GM12875 (cell line): ENCODE results near the gene EIF4G2.

Source experiments
- H3K4me3 ChIP-seq: one replicate; pipeline ENCODE4 v1.5.1; 2011; ENCODE audit warnings: low read depth, low read length, control low read depth
- CTCF ChIP-seq: IDR thresholded peaks from 2 replicates; pipeline ENCODE4 v1.5.1; 2011; ENCODE audit warnings: low read depth, mild to moderate bottlenecking, control low read depth, inconsistent platforms, low read length, moderate library complexity, borderline replicate concordance; ENCODE audit not compliant: insufficient read depth

Gene EIF4G2

GRCh38 chr11:10784232-10785145 lies 24.2 kb downstream of the EIF4G2 start:
- H3K4me3 ChIP-seq, result no peak overlapping the region
- no peak for TF ChIP-seq CTCF

- no peak for TF ChIP-seq CTCF
- no peak overlapping the region for H3K4me3 ChIP-seq
Observed at GRCh38 chr11:10780040-10780439, 28.7 kb downstream of the EIF4G2 start.

GRCh38 chr11:10779086-10779485 lies 29.6 kb downstream of the EIF4G2 start:
- TF ChIP-seq CTCF, result no peak
- H3K4me3 ChIP-seq, result no peak overlapping the region

GRCh38 chr11:10778217-10778970 lies 30.3 kb downstream of the EIF4G2 start:
- no peak overlapping the region for H3K4me3 ChIP-seq
- no peak for TF ChIP-seq CTCF

- no peak overlapping the region for H3K4me3 ChIP-seq
- no peak for TF ChIP-seq CTCF
Observed at GRCh38 chr11:10777806-10778205, 30.9 kb downstream of the EIF4G2 start.

GRCh38 chr11:10777393-10777793 lies 31.3 kb downstream of the EIF4G2 start:
- TF ChIP-seq CTCF, result no peak
- no peak overlapping the region for H3K4me3 ChIP-seq
